ENCODE data around the gene GRIN2C. TPM values are rescaled to one million over a fixed set of nuclear protein-coding genes. Genes with fewer than 3 reads are reported as not detected.

The GRIN2C gene
- total RNA-seq, 6 experiments from 2014 or later = 0.05 to 0.07 TPM; not detected in 4

DNA sequence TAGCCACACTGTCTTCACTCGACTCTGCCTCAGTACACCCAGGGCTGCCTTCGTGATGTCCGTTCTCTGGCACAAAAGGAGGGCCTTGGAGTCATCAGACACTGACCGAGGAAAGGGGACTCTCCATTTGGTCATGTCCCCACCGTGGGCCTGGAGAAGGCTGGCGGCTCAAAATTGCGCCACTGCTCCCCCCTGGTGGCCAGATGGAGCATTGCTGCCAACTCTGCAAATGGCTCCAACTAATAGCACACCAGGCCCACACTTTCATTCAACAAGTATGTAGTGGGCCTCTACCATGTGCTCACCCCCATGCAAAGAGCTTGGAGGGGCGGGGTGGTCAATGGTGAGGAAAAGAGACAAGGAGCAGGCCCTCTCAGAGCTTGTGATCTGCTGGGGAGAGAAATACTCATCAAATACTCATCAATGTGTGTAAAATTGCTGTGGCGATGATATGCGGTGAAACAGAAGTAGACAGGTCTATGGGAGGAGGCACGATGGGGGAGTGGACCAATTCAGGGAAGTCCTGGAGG lies 5.2 kb upstream of the GRIN2C start:
- TF ChIP-seq, protein P1, sequence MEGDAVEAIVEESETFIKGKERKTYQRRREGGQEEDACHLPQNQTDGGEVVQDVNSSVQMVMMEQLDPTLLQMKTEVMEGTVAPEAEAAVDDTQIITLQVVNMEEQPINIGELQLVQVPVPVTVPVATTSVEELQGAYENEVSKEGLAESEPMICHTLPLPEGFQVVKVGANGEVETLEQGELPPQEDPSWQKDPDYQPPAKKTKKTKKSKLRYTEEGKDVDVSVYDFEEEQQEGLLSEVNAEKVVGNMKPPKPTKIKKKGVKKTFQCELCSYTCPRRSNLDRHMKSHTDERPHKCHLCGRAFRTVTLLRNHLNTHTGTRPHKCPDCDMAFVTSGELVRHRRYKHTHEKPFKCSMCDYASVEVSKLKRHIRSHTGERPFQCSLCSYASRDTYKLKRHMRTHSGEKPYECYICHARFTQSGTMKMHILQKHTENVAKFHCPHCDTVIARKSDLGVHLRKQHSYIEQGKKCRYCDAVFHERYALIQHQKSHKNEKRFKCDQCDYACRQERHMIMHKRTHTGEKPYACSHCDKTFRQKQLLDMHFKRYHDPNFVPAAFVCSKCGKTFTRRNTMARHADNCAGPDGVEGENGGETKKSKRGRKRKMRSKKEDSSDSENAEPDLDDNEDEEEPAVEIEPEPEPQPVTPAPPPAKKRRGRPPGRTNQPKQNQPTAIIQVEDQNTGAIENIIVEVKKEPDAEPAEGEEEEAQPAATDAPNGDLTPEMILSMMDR (IDR thresholded peaks at IDR 0.05) = peak; percentile 96
- H3K4me1 Mint-ChIP-seq (ENCODE audit: low read depth) = peaks cover 19% of the 10 kb centered on the region
- H3K36me3 Mint-ChIP-seq (ENCODE audit: low read depth) = peaks cover 14% of the 10 kb centered on the region
- H3K9me3 Mint-ChIP-seq = no peaks in the 10 kb centered on the region
- no peak overlapping the region for H3K4me3 Mint-ChIP-seq
- DNase-seq = peak; percentile 45
- H3K27ac Mint-ChIP-seq = peak overlapping the region; percentile 31
- peaks cover 16% of the 10 kb centered on the region for H3K27me3 Mint-ChIP-seq (ENCODE audit: insufficient read depth)

DNA sequence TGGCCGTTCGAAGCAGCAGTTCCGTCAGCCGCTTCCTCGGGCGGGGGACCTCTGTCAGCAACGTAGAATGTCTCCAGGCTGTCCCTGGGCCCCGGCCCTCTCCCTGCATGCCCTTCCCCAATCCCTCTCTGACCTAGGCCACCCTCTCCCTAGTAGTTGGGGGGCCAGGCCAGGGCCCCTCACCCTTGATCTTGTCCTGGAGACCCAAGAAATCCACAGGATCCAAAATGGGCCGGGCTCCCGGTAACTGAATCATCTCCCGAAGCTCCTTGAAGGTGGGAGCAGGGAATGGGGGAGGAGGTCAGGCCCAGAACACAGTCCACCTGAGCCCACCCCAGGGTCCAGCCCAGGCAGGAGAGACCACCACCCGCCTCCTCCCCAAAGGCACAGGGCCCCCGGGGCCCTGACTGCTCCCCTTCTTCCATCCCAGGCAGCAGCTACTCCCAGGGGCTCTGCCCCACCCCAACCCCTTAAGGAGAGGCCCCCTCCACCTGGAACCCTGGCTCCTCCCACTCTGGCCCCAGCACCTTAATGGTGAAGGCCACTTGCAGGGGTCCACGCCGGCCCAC lies 4.7 kb upstream of the GRIN2C start:
- Mint-ChIP-seq H3K4me1 (ENCODE audit: low read depth) (peaks cover 19% of the 10 kb centered on the region), H3K4me3 (no peak overlapping the region), H3K27ac (no peak overlapping the region), H3K27me3 (ENCODE audit: insufficient read depth) (peaks cover 17% of the 10 kb centered on the region), H3K9me3 (no peaks in the 10 kb centered on the region), H3K36me3 (ENCODE audit: low read depth) (peaks cover 14% of the 10 kb centered on the region)
- DNase-seq = no peak
- TF ChIP-seq, protein P1 (IDR thresholded peaks at IDR 0.05) = no peak

DNA sequence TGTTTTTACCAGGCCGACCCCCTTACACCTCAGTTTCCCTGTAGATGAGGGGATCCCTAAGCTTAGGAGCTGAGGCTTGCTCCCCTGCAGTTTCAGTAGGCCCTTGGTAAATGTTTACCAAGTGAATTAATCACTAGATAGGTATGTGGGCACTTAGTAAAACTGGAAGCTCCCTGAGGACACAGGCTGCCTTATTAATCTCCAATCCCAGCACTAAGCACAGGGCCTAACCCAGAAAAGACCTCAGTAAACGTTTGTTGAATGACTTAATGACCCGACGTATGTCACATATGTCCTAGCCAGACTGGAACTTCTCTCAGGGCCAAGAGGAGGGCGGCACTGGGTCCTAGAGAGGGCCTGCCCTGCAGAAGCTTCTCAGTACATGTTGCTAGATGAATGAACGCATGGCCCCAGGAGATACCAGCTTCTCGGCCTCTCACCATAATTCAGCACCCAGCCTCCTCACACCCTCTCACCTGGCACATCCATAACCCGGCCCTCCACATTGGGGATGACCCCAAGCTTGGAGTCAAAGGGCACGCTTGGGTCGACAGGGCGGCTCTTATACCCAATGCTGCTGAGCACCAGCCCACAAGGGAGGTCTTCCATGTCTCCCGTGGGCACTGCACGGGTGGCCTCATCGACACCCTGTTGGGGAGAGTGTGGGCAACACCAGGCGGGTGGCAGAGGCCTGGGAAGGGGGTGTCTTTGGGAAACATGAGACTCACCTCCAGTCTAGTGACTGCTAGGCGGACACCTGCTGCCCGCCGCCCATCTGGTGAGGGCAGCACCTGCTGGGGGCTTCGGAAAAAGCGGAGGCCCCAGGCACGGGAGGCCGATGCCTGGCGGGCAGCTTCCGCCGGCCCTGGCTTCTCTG lies 4.0 kb upstream of the GRIN2C start:
- no peak for DNase-seq
- Mint-ChIP-seq H3K4me1 (ENCODE audit: low read depth) (peaks cover 18% of the 10 kb centered on the region), H3K27ac (no peak overlapping the region), H3K36me3 (ENCODE audit: low read depth) (peaks cover 14% of the 10 kb centered on the region), H3K27me3 (ENCODE audit: insufficient read depth) (peaks cover 25% of the 10 kb centered on the region), H3K4me3 (no peak overlapping the region), H3K9me3 (no peaks in the 10 kb centered on the region)
- TF ChIP-seq, protein P1 (IDR thresholded peaks at IDR 0.05) = no peak

DNA sequence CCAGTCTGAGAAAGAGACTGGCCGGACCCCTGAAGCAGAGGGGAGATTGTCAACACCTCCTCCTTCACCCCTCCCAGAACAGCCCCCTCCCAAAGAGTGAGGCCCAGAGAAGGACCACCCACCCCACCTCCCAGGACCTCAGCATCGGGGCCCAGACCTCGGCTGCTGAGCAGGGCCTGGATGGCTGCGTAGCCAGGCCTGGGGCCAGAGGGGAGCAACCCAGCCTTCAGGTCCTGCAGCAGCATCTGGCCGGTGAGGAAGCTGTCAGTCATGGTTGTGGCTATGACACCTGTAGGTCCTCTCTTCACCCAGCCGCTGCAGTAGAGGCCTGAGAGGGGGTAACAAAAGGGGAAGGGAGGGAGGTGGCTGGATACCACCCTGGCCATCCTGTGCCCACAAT lies 3.2 kb upstream of the GRIN2C start:
- Mint-ChIP-seq H3K27me3 (ENCODE audit: insufficient read depth) (peaks cover 28% of the 10 kb centered on the region), H3K9me3 (no peaks in the 10 kb centered on the region), H3K4me1 (ENCODE audit: low read depth) (peaks cover 13% of the 10 kb centered on the region), H3K27ac (no peak overlapping the region), H3K4me3 (no peak overlapping the region), H3K36me3 (ENCODE audit: low read depth) (peaks cover 14% of the 10 kb centered on the region)
- no peak for DNase-seq
- TF ChIP-seq, protein P1 (IDR thresholded peaks at IDR 0.05) = no peak

DNA sequence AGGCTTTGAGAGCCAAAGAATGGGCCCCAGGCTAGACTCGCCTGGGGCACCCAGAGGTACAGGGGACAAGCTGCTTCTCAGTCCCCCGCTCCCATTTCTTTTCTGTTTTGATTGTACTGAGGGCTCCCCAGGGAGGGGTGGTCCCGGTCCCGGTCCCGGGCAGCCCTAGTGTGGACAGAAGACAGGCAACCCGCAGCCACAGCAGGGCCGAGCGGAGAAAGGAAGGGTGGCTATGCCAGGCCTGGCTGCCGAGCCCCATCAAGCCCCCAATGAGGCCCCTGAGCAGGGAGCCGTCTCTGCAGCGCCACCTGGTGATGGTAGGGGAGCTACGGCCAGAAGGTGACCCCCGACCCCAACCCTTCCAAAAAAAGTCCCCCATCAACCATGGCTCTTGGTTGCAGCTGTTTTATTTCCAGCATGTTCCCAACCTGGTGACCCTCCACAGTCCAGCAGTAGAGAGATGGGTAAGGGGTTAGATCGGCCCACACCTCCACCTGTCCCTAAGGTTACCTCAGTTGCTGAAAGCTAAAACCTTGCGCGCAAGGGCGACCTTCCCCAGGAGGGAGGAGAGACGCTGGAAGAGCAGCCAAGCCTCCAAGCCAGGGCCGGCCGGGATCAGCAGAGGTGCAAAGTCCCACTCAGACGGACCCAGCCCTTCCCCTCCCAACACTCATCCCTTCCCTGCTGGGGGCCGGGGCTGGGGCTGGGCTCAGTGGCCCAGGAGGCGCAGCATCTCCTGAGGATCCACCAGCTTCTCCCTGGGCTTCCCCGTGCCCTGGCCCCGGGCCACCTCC lies 2.6 kb upstream of the GRIN2C start:
- no peak overlapping the region for H3K4me3 Mint-ChIP-seq
- H3K4me1 Mint-ChIP-seq (ENCODE audit: low read depth) = peaks cover 13% of the 10 kb centered on the region
- H3K27ac Mint-ChIP-seq = no peak overlapping the region
- H3K36me3 Mint-ChIP-seq (ENCODE audit: low read depth) = peaks cover 14% of the 10 kb centered on the region
- no peak for DNase-seq
- H3K9me3 Mint-ChIP-seq = no peaks in the 10 kb centered on the region
- H3K27me3 Mint-ChIP-seq (ENCODE audit: insufficient read depth) = peaks cover 34% of the 10 kb centered on the region
- TF ChIP-seq, protein P1 (IDR thresholded peaks at IDR 0.05) = peak; percentile 82

All from HFFc6 (cell line).